LoVo (cell line): ENCODE measurements around the gene KIF4B.

Experiments used
- DNase-seq: peaks from one replicate; pipeline ENCODE4 v3.0.0-alpha.2; 2016; ENCODE audit warnings: low spot score

The KIF4B gene

GRCh38 chr5:155056644-155057269 lies 43.2 kb downstream of the KIF4B start:
- DNase-seq, result no peak

GRCh38 chr5:155057626-155058025 lies 44.1 kb downstream of the KIF4B start:
- DNase-seq, result no peak

GRCh38 chr5:155064580-155064979 lies 51.0 kb downstream of the KIF4B start:
- no peak for DNase-seq

GRCh38 chr5:155066886-155067595 lies 53.5 kb downstream of the KIF4B start:
- DNase-seq, result no peak
